Activated naive CD8-positive, alpha-beta T cell (primary cell): Measurements from ENCODE around the gene MEMO1.
"Not testable (repeated sequence)": the region's sequence is repeated elsewhere in the genome, so short reads cannot be mapped to it uniquely, and the experiment has no call there.

Experiments
- H3K27ac Mint-ChIP-seq: one replicate; pipeline ENCODE4 v1.8.0; 2021; ENCODE audit warnings: mixed read lengths
- H3K27me3 Mint-ChIP-seq: one replicate; pipeline ENCODE4 v1.8.0; 2021; ENCODE audit warnings: mixed read lengths
- H3K36me3 Mint-ChIP-seq: one replicate; pipeline ENCODE4 v1.8.0; 2021; ENCODE audit warnings: mixed read lengths
- H3K4me1 Mint-ChIP-seq: one replicate; pipeline ENCODE4 v1.8.0; 2021; ENCODE audit warnings: low read depth, mixed read lengths
- H3K4me3 Mint-ChIP-seq: one replicate; pipeline ENCODE4 v1.8.0; 2021; ENCODE audit warnings: mild to moderate bottlenecking, mixed read lengths
- H3K9me3 Mint-ChIP-seq: one replicate; pipeline ENCODE4 v1.8.0; 2021; ENCODE audit warnings: low read depth, mixed read lengths

The MEMO1 gene

DNA sequence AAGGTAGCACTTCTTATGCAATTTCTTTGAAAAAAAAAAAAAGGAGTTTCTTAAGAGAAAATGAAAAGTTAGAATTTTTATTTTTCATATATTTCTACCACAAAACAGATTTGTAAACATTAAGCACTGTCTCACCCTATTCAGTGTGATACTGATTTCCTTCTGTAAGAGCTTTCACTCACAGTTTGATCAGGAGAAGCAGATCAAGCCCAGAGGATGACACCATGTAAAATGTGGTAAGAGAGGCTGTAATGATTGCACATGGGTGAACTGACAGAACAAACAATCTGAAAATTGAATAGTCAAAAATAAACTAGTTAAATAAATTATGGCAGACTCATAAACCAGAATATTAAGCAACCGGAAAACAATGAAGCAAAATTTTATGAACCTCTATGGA lies 54.5 kb downstream of the MEMO1 start:
- H3K27ac Mint-ChIP-seq = no peak overlapping the region
- H3K27me3 Mint-ChIP-seq = no peaks in the 10 kb centered on the region
- peaks cover 42% of the 10 kb centered on the region for H3K4me1 Mint-ChIP-seq
- no peak overlapping the region for H3K4me3 Mint-ChIP-seq
- no peaks in the 10 kb centered on the region for H3K9me3 Mint-ChIP-seq
- H3K36me3 Mint-ChIP-seq = peaks cover 5% of the 10 kb centered on the region

DNA sequence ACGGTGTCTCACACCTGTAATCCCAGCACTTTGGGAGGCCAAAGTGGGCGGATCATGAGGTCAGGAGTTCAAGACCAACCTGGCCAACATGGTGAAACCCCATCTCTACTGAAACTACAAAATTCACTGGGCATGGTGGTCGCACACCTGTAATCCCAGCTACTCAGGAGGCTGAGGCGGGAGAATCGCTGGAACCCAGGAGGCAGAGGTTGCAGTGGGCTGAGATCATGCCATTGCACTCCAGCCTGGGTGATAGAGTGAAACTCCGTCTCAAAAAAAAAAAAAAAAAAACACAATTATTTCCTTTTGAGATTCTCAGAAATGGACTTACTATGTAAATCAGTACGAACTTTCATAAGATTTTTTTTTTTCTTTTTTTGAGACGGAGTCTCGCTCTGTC lies 57.7 kb downstream of the MEMO1 start:
- not testable (repeated sequence) for H3K27ac Mint-ChIP-seq, H3K9me3 Mint-ChIP-seq, H3K27me3 Mint-ChIP-seq, H3K4me3 Mint-ChIP-seq, H3K36me3 Mint-ChIP-seq
- peaks cover 27% of the 10 kb centered on the region for H3K4me1 Mint-ChIP-seq

DNA sequence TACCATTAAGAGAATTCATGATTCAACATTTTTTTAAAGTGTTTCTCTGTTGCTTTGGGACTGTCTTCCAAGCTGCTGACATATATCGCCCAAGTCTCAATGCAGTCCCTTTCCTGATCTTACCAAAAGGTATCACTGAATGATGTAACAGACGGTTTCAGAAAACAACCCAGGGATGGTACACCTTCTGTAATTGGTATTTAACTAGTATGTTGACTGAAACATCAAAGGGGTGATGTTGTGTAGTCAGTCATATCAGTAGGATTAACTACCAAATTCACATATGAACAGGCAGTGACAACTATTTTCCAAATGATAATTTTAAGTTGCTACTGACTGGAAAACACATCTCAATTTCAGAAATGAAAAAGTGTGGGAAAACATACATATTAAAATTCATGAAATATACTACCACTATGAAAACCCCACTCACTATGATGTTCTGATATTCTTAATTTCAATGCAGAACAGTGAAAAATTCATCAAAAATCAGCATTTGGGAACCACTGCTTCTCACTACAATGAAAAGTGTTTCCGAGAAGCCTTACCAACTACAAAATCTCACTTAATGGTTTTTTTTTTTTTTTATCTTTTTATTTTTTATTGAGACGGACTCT lies 59.8 kb downstream of the MEMO1 start:
- peak overlapping the region; percentile 17 for H3K27ac Mint-ChIP-seq
- no peak overlapping the region for H3K4me3 Mint-ChIP-seq

DNA sequence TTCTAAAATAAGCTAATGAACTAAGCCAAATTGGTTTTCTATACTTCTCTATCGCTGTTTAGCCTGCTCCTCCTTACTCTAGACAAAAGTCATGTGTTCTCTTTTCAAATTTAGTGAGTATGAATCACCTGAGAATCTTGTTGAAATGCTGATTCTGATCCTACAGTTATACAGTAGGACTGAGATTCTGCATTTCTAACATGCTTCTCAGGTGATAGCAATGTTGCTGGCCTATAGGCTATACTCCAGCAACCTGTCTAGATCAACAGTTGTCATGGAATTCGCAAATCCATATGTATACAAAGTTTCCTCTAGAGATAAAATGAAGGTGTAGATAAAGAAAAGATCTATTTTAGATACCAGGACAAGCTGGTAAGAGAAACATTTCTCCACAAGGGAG lies 62.9 kb downstream of the MEMO1 start:
- Mint-ChIP-seq H3K27ac (no peak overlapping the region), H3K9me3 (no peaks in the 10 kb centered on the region), H3K36me3 (peaks cover 12% of the 10 kb centered on the region), H3K4me1 (peaks cover 50% of the 10 kb centered on the region), H3K4me3 (no peak overlapping the region), H3K27me3 (no peaks in the 10 kb centered on the region)

More for the DNA sequence above, 59.8 kb downstream of the MEMO1 start:
- Mint-ChIP-seq H3K36me3 (peaks cover 10% of the 10 kb centered on the region), H3K9me3 (no peaks in the 10 kb centered on the region), H3K27me3 (no peaks in the 10 kb centered on the region), H3K4me1 (peaks cover 25% of the 10 kb centered on the region)

DNA sequence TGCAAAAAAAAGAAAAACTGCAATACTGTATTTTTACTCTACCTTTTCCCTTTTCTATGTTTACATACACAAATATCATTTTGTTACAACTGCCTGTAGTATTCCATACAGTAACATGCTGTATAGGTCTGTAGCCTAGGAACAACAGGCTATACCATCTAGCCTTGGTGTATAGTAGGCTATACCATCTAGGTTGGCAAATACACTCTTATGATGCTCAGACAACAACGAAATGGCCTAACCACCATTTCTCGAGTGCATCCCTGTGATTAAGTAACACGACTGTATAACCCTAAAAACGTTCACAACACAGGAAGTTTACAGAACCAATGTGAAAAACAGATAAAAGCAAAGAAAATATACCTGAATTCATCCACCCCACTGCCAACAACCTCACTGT lies 64.0 kb downstream of the MEMO1 start:
- no peaks in the 10 kb centered on the region for H3K27me3 Mint-ChIP-seq
- no peak overlapping the region for H3K27ac Mint-ChIP-seq
- peaks cover 50% of the 10 kb centered on the region for H3K4me1 Mint-ChIP-seq
- peaks cover 12% of the 10 kb centered on the region for H3K36me3 Mint-ChIP-seq
- H3K9me3 Mint-ChIP-seq = no peaks in the 10 kb centered on the region
- no peak overlapping the region for H3K4me3 Mint-ChIP-seq

DNA sequence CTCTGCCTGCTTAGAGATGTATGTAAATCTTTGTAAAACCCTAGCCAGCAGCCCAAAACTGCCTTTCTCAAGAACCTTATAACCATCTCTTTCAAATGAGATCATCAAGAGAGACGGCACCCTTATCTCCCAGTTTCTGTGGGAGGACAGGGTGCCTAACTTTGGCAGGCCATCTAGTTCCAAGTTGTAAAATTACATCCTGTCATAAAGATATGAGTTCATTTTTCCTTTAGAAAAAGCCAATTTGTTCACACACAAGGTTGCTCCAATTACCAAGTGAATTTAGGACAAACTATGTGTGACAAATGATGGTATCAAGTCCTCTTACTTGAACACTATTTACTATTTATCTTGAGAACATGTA lies 65.3 kb downstream of the MEMO1 start:
- no peak overlapping the region for H3K27ac Mint-ChIP-seq
- H3K9me3 Mint-ChIP-seq = no peaks in the 10 kb centered on the region
- no peak overlapping the region for H3K4me3 Mint-ChIP-seq
- peaks cover 12% of the 10 kb centered on the region for H3K36me3 Mint-ChIP-seq
- H3K27me3 Mint-ChIP-seq = no peaks in the 10 kb centered on the region
- peaks cover 42% of the 10 kb centered on the region for H3K4me1 Mint-ChIP-seq

DNA sequence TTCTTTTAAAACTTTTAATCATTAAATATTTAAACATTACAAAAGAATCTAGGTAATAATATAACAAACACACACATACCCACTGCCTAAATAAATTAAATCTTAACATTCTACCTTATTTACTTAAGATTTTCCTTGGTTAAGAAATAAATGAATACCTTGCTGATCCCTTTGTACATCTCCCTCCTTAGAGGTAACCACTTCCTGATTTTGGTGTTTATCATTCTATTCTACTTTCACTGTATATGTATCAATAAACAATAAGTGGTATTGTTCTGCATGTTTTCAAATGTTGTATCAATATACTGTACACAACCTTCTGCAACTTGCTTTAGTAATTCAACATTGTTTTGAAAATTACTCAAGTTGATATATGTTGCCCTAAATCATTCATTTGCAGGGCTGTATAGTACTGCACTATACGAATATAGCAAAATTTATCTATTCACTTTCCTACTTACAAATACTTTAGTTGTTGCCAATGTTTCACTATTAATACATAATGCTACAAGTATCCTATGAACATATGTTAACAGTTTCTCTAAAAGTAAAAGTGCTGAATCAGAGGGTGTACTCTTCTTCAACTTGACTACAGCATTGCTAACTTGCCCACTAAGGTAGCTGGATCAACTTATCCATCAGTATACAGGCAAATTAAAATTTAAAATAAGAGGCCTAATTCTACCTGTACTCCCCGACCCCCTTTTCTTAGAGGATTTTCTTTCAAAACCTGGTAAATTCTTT lies 65.8 kb downstream of the MEMO1 start:
- Mint-ChIP-seq H3K27me3 (no peaks in the 10 kb centered on the region), H3K4me1 (peaks cover 42% of the 10 kb centered on the region), H3K4me3 (no peak overlapping the region), H3K36me3 (peaks cover 12% of the 10 kb centered on the region), H3K9me3 (no peaks in the 10 kb centered on the region), H3K27ac (no peak overlapping the region)

DNA sequence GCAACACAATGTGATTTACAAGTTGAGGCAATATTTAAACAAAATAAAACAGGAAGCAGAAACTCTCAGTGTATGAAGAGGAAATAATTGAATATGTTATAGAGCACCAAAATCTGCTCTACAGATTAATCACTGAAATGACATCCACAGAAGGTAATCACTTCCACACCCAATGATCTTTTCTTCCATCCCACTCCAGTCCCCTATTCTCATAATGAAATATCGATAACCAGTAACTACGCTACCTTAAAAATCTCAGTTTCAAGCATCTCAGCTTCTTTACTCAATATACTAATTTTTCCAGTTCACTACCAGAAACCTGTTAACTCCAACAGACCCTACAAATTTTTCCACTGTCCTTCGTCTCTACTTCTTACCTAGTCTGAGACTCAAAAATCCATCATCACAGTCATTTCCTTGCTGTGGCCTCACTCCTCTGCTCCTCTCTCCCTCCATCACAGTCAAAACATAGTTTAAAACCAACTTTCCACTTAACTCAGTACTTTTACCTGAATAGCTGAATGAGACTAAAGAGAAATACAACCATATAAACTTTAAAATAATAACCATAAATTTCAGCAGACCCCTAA lies 67.1 kb downstream of the MEMO1 start:
- no peaks in the 10 kb centered on the region for H3K9me3 Mint-ChIP-seq
- peak overlapping the region; percentile 36 for H3K27ac Mint-ChIP-seq
- peaks cover 10% of the 10 kb centered on the region for H3K36me3 Mint-ChIP-seq
- no peak overlapping the region for H3K4me3 Mint-ChIP-seq
- peaks cover 39% of the 10 kb centered on the region for H3K4me1 Mint-ChIP-seq
- no peaks in the 10 kb centered on the region for H3K27me3 Mint-ChIP-seq

DNA sequence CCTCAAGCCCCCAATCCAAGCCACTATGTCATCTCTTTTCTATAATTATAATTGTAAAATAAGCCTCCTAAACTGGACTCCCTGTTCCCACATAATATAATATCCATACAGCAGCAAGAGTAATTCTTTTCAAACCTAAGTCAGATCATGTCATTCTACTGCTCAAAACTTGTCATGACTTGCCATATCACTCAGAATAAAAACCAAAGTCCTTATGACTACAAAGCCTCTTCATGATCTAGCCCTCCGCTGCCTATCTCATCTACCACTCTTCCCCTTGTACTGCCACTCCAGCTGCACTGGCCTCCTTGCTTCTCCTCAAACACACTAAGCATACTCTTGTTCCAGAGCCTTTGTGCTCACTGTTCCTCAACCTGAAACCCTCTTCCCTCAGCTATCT lies 69.9 kb downstream of the MEMO1 start:
- Mint-ChIP-seq H3K27me3 (no peaks in the 10 kb centered on the region), H3K9me3 (no peaks in the 10 kb centered on the region), H3K4me1 (peaks cover 35% of the 10 kb centered on the region), H3K27ac (no peak overlapping the region), H3K36me3 (peaks cover 5% of the 10 kb centered on the region), H3K4me3 (no peak overlapping the region)

DNA sequence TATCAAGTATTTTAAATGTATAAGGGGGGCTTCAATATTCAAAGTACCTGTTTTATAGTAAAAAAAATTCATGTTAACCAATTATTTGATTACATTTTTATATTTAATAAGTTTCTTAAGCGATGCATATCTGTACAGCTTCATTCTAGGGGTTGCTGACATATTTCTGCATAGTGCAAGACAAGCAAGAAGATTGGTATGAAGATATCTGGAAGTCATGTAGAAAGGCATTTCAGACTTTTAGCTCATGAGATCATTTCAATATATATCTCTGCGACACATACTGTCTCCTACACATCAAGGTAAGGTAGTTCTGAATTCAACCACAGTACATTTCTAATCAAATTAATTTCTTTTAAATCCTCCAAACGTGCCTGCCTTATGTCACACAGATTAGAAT lies 73.1 kb downstream of the MEMO1 start:
- no peaks in the 10 kb centered on the region for H3K9me3 Mint-ChIP-seq
- peaks cover 1% of the 10 kb centered on the region for H3K36me3 Mint-ChIP-seq
- H3K27me3 Mint-ChIP-seq = no peaks in the 10 kb centered on the region
- H3K27ac Mint-ChIP-seq = no peak overlapping the region
- H3K4me3 Mint-ChIP-seq = no peak overlapping the region
- peaks cover 11% of the 10 kb centered on the region for H3K4me1 Mint-ChIP-seq

DNA sequence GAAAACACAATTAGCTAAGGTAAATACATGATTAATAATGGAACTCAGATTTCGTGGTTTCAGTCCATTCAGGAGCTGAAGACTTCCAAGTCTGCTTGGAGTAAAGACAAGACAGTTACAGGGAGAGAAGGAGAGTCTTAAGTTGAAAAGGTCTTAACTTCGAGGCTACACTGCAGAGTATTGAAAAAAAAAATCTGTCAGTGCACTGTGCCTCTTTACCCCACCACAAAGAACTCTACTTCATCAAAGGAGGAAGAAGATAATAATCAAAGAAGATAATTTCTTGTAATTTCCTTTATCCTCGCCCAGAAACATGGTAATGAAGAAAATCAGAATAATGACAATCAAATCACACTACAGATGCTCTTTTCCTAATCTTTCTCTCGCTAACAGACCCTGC lies 75.4 kb downstream of the MEMO1 start:
- Mint-ChIP-seq H3K36me3 (peaks cover 4% of the 10 kb centered on the region), H3K4me1 (peaks cover 14% of the 10 kb centered on the region), H3K4me3 (no peak overlapping the region), H3K9me3 (no peaks in the 10 kb centered on the region), H3K27ac (no peak overlapping the region), H3K27me3 (no peaks in the 10 kb centered on the region)

DNA sequence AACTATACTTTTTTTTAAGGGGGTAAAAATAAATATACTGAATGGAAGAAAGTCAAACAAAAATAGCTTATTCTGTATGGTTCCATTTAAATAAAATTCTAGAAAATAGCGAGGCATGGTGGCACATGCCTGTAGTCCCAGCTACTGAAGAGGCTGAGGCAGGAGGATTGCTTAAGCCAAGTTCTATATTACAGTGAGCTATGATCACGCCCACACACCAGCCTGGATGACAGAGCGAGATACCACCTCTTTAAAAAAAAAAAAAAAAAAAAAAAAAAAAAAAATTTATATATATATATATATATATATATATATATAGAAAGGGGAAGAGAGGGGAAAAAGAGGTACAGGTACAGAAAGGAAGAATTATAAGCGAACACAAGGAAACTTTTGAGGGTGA lies 77.7 kb downstream of the MEMO1 start:
- Mint-ChIP-seq H3K9me3 (no peaks in the 10 kb centered on the region), H3K4me1 (peaks cover 14% of the 10 kb centered on the region), H3K27me3 (no peaks in the 10 kb centered on the region), H3K4me3 (no peak overlapping the region), H3K27ac (no peak overlapping the region), H3K36me3 (peaks cover 7% of the 10 kb centered on the region)

DNA sequence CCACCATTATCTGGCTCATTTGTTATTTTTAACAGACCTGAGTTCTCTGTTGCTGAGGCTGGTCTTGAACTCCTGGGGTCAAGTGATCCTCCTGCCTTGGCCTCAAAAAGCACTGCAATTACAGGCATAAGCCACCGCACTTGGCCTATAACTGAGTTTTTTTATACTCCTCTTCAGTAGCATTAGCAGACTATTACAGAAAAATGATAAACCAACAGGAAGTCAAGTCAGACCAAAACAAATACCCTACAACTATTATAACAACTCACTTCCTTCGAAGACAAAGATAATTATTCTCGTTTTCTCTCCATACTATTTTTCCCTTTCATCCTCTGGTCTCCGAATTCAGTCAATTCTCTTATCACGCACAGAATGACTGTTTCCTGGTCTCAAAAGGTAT lies 78.2 kb downstream of the MEMO1 start:
- Mint-ChIP-seq H3K27ac (no peak overlapping the region), H3K36me3 (peaks cover 7% of the 10 kb centered on the region)

DNA sequence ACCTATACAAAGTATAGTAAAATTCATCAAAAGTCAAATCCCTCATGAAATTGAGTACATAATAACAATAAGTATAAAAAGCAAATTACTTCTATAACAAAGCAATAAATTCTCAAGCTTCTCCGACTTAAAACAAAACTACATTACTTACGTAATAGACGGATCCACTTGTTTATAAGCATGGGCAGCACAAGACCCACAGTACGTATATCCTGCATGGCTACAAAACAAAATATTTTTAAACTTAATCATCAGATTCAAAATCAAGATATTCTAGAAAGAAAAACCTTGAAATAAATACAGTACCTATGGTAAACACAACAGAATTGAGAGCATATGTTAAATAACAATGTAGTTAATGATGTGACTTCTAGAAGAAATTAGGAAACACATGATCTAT lies 78.9 kb downstream of the MEMO1 start:
- peaks cover 14% of the 10 kb centered on the region for H3K4me1 Mint-ChIP-seq
- no peak overlapping the region for H3K27ac Mint-ChIP-seq
- H3K27me3 Mint-ChIP-seq = no peaks in the 10 kb centered on the region
- no peak overlapping the region for H3K4me3 Mint-ChIP-seq
- peaks cover 7% of the 10 kb centered on the region for H3K36me3 Mint-ChIP-seq
- no peaks in the 10 kb centered on the region for H3K9me3 Mint-ChIP-seq

More for the DNA sequence above, 78.2 kb downstream of the MEMO1 start:
- Mint-ChIP-seq H3K4me1 (peaks cover 14% of the 10 kb centered on the region), H3K4me3 (no peak overlapping the region), H3K9me3 (no peaks in the 10 kb centered on the region), H3K27me3 (no peaks in the 10 kb centered on the region)

DNA sequence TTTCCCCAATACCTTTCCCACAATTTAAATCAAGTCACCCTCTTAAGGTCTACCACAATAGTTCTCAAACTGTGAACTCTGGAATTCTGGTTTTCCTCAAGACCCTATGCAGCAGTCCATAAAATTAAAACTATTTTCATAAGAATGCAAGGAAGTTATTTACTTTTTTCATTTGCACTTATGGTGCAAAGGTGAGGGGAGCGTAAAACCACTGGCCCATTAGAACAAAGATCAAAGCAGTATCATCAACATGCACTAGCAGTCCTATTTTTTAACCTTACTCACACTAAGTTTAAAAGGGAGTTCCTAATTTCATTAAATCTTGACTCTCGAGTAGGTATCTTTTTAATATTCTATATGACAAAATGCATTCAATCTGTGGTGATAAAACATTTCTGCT lies 85.3 kb downstream of the MEMO1 start:
- Mint-ChIP-seq H3K4me1 (peaks cover 8% of the 10 kb centered on the region), H3K36me3 (peaks cover 17% of the 10 kb centered on the region), H3K27me3 (no peaks in the 10 kb centered on the region), H3K4me3 (no peak overlapping the region), H3K9me3 (no peaks in the 10 kb centered on the region), H3K27ac (no peak overlapping the region)

DNA sequence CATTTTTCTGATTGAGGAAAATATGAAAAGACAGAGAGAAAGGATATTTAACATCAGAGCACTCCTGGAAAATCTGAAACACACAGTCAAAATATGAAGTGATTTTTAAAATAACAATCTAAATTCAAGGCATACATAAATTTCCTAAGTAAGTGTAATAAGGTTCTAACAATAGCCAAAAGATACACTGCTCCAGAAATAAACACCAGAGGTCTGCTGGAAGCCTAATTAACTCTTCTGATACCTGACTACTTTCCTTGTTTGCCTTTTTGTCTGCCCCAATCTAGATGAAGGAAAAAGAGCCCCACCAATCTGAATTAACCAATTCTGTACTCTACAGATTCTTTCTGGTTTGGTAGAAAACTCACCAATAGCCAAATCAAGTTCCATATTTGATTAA lies 87.1 kb downstream of the MEMO1 start:
- Mint-ChIP-seq H3K36me3 (peaks cover 16% of the 10 kb centered on the region), H3K27ac (no peak overlapping the region), H3K9me3 (no peaks in the 10 kb centered on the region), H3K4me3 (no peak overlapping the region), H3K4me1 (peaks cover 8% of the 10 kb centered on the region), H3K27me3 (no peaks in the 10 kb centered on the region)
